Measurements from ENCODE around the gene ZMYND15.

Gene ZMYND15

DNA sequence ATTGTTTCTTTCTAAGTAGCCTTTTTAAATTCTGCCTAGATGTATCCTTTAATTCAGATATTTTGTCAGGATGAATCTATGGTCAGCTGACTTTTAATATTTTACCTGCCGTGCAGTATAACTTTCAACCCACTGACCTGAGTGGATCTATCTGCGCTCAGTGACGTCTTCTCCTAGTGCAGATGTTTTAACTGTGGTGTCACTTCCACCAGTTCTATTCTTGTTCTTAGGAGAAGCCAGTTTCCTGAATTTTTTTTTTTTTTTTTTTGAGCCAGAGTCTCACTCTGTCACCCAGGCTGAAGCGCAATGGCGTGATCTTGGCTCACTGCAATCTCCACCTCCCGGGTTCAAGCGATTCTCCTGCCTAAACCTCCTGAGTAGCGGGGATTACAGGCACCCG, 27.1 kb downstream of the ZMYND15 start:
- no peak overlapping the region for H2AFZ ChIP-seq (ENCODE audit: low read length)
- H2BK5ac ChIP-seq (ENCODE audit: low read length): no peak overlapping the region
- no peak overlapping the region for H3K4me2 ChIP-seq (ENCODE audit: insufficient read depth, low read length, poor library complexity, severe bottlenecking)
- H4K8ac ChIP-seq (ENCODE audit: low read depth, low read length): no peak overlapping the region
- H2BK12ac ChIP-seq (ENCODE audit: low read length): no peak overlapping the region
- H3K9ac ChIP-seq (ENCODE audit: low read depth, low read length, poor library complexity): no peak overlapping the region
- no peak overlapping the region for H3K18ac ChIP-seq (ENCODE audit: low read length)
- H2AK5ac ChIP-seq (ENCODE audit: low read depth, low read length): no peak overlapping the region
- peaks cover 0 to 14% (median 0%) of the 10 kb centered on the region in 3 experiments for H3K27me3 ChIP-seq (ENCODE audit: control insufficient read depth in 3 of 3, insufficient read depth in 3 of 3, low read depth in 1 of 3, low read length in 3 of 3)
- H3K9me3 ChIP-seq (replicated peaks in 1 of 2; ENCODE audit: control insufficient read depth in 2 of 2, insufficient read depth in 1 of 2, low read depth in 1 of 2, low read length in 2 of 2): peaks cover 0 to 2% of the 10 kb centered on the region in 2 donors
- H3K23ac ChIP-seq (ENCODE audit: low read depth, low read length, poor library complexity): no peak overlapping the region
- no peak for DNase-seq (ENCODE audit: low spot score)
- H3K36me3 ChIP-seq (replicated peaks in 1 of 2; ENCODE audit: control insufficient read depth in 2 of 2, insufficient read depth in 2 of 2, low read length in 2 of 2): no peaks in the 10 kb centered on the region
- H2BK120ac ChIP-seq (ENCODE audit: low read depth, low read length): no peak overlapping the region
- H3K4me3 ChIP-seq (ENCODE audit: low read length in 2 of 2): no peak overlapping the region
- no peak overlapping the region for H3K4ac ChIP-seq (ENCODE audit: low read length)
- no peak overlapping the region for H3K14ac ChIP-seq (ENCODE audit: low read length)
- H3K4me1 ChIP-seq (ENCODE audit: control insufficient read depth in 2 of 2, insufficient read depth in 1 of 2, low read depth in 1 of 2, low read length in 2 of 2): no peaks in the 10 kb centered on the region
- H3K27ac ChIP-seq (replicated peaks; ENCODE audit: low read length): no peak overlapping the region
- no CpG with 5 or more reads among the region's 9 CpGs for WGBS, 2 donors (ENCODE audit: extremely low coverage in 2 of 2, insufficient read length in 2 of 2, insufficient replicate concordance in 1 of 2)
- no peak overlapping the region for H4K91ac ChIP-seq (ENCODE audit: low read depth, low read length, poor library complexity)
- no peaks in the 10 kb centered on the region for H3K79me1 ChIP-seq (ENCODE audit: low read depth, low read length)
- H2BK15ac ChIP-seq (ENCODE audit: low read length): no peak overlapping the region

DNA sequence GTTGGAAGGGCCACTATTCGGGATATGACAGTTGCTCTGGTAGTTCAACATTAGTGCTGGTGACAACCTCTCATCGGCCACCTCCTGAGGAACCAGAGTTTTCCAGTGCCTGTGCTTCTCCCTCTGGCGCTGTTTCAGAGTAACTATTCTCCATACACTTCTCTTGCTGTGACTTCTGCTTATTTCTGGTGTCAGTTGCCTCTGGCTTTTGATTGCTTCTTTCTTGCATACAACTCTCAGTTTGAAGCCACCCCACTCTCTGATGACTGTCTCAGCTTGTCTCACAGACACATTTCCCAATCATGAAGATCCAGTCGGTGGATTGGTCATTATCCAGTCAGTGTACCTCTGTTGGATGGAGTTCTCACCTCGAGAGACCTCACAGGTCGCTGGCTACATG, 28.7 kb downstream of the ZMYND15 start:
- Histone ChIP-seq H3K79me1 (ENCODE audit: low read depth, low read length) (no peaks in the 10 kb centered on the region), H2BK12ac (ENCODE audit: low read length) (no peak overlapping the region), H3K4me2 (ENCODE audit: insufficient read depth, low read length, poor library complexity, severe bottlenecking) (no peak overlapping the region), H3K4me3 (ENCODE audit: low read length in 2 of 2) (no peak overlapping the region), H2AK5ac (ENCODE audit: low read depth, low read length) (no peak overlapping the region), H3K4ac (ENCODE audit: low read length) (no peak overlapping the region), H3K4me1 (ENCODE audit: control insufficient read depth in 2 of 2, insufficient read depth in 1 of 2, low read depth in 1 of 2, low read length in 2 of 2) (no peaks in the 10 kb centered on the region), H3K27ac (replicated peaks; ENCODE audit: low read length) (no peak overlapping the region), H2BK15ac (ENCODE audit: low read length) (no peak overlapping the region), H3K18ac (ENCODE audit: low read length) (no peak overlapping the region), H2BK120ac (ENCODE audit: low read depth, low read length) (no peak overlapping the region), H3K23ac (ENCODE audit: low read depth, low read length, poor library complexity) (no peak overlapping the region), H2AFZ (ENCODE audit: low read length) (no peak overlapping the region), H3K36me3 (replicated peaks in 1 of 2; ENCODE audit: control insufficient read depth in 2 of 2, insufficient read depth in 2 of 2, low read length in 2 of 2) (no peaks in the 10 kb centered on the region), H4K91ac (ENCODE audit: low read depth, low read length, poor library complexity) (no peak overlapping the region), H4K8ac (ENCODE audit: low read depth, low read length) (no peak overlapping the region), H2BK5ac (ENCODE audit: low read length) (no peak overlapping the region), H3K14ac (ENCODE audit: low read length) (no peak overlapping the region), H3K9me3 (replicated peaks in 1 of 2; ENCODE audit: control insufficient read depth in 2 of 2, insufficient read depth in 1 of 2, low read depth in 1 of 2, low read length in 2 of 2) (peaks cover 0 to 2% of the 10 kb centered on the region in 2 donors), H3K27me3 (ENCODE audit: control insufficient read depth in 3 of 3, insufficient read depth in 3 of 3, low read depth in 1 of 3, low read length in 3 of 3) (peaks cover 0 to 22% (median 0%) of the 10 kb centered on the region in 3 experiments), H3K9ac (ENCODE audit: low read depth, low read length, poor library complexity) (no peak overlapping the region)
- WGBS, 2 donors (ENCODE audit: extremely low coverage in 2 of 2, insufficient read length in 2 of 2, insufficient replicate concordance in 1 of 2): no CpG with 5 or more reads among the region's 6 CpGs
- DNase-seq (ENCODE audit: low spot score): no peak

DNA sequence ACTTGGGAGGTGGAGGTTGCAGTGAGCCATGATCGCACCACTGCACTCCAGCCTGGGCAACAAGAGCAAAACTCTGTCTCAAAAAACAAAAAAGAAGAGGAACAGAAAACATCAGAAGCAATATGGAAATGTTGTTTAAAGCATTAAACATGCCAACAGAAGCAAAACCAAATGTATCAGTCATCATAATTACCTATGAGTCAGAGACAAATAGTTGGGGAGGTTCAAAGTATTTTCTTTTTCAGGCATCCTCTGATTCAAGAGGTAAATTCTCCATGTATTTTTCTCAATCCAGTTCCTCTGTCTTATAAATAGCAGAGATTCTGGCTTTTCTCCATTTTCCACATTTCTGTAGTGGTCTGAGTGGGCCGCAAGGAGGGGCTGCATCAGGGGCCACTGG, 30.0 kb downstream of the ZMYND15 start:
- Histone ChIP-seq H2BK15ac (ENCODE audit: low read length) (no peak overlapping the region), H3K23ac (ENCODE audit: low read depth, low read length, poor library complexity) (no peak overlapping the region), H3K9ac (ENCODE audit: low read depth, low read length, poor library complexity) (no peak overlapping the region), H3K36me3 (replicated peaks in 1 of 2; ENCODE audit: control insufficient read depth in 2 of 2, insufficient read depth in 2 of 2, low read length in 2 of 2) (no peaks in the 10 kb centered on the region), H4K91ac (ENCODE audit: low read depth, low read length, poor library complexity) (no peak overlapping the region), H3K4me2 (ENCODE audit: insufficient read depth, low read length, poor library complexity, severe bottlenecking) (no peak overlapping the region), H2AFZ (ENCODE audit: low read length) (no peak overlapping the region), H2BK12ac (ENCODE audit: low read length) (no peak overlapping the region), H3K4me3 (ENCODE audit: low read length in 2 of 2) (no peak overlapping the region), H3K27me3 (ENCODE audit: control insufficient read depth in 3 of 3, insufficient read depth in 3 of 3, low read depth in 1 of 3, low read length in 3 of 3) (peaks cover 0 to 23% (median 0%) of the 10 kb centered on the region in 3 experiments), H2AK5ac (ENCODE audit: low read depth, low read length) (no peak overlapping the region), H2BK120ac (ENCODE audit: low read depth, low read length) (no peak overlapping the region), H3K4ac (ENCODE audit: low read length) (no peak overlapping the region), H3K79me1 (ENCODE audit: low read depth, low read length) (no peaks in the 10 kb centered on the region), H4K8ac (ENCODE audit: low read depth, low read length) (no peak overlapping the region), H3K4me1 (ENCODE audit: control insufficient read depth in 2 of 2, insufficient read depth in 1 of 2, low read depth in 1 of 2, low read length in 2 of 2) (no peaks in the 10 kb centered on the region), H3K27ac (replicated peaks; ENCODE audit: low read length) (no peak overlapping the region), H3K18ac (ENCODE audit: low read length) (no peak overlapping the region), H3K14ac (ENCODE audit: low read length) (no peak overlapping the region), H2BK5ac (ENCODE audit: low read length) (no peak overlapping the region), H3K9me3 (replicated peaks in 1 of 2; ENCODE audit: control insufficient read depth in 2 of 2, insufficient read depth in 1 of 2, low read depth in 1 of 2, low read length in 2 of 2) (peaks cover 0 to 2% of the 10 kb centered on the region in 2 donors)
- WGBS, 2 donors (ENCODE audit: extremely low coverage in 2 of 2, insufficient read length in 2 of 2, insufficient replicate concordance in 1 of 2): no CpG with 5 or more reads among the region's 2 CpGs
- DNase-seq (ENCODE audit: low spot score): no peak

DNA sequence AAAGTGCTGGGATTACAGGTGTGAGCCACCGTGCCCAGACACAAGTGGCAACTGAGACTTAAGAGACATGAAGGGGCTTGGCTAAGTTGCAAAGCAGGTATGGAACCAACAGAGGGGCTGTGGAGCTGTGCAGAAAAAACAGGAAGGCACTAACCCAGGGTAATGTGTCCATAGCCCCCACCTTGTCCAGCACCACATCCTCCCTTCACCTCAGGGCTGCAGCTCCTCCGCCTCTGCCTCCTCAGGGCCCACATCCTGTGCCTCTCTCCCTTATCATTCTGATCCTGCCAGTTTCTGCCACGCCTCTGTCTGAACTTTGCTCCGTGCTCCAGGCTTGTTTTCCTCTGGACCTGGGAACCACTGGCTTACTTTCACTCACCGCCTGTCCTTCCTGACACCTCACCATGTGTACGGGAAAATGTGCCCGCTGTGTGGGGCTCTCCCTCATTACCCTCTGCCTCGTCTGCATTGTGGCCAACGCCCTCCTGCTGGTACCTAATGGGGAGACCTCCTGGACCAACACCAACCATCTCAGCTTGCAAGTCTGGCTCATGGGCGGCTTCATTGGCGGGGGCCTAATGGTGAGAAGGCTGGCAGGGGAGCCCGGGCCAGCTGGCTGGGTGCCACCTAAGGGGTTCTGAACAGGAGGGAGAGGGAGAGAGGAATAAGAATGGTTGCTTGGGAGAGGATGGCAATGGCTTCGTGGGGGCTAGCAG, 32.0 kb downstream of the ZMYND15 start, which contains the start of gene TM4SF5:
Gene TM4SF5, plus strand, starts transcription at position 368 of the 716 bp plus-strand sequence. Its CDS starts 37 bp downstream, at position 405.
- H3K14ac ChIP-seq (ENCODE audit: low read length): no peak within 1 kb of the TSS
- H2BK15ac ChIP-seq (ENCODE audit: low read length): no peak within 1 kb of the TSS
- peak within 1 kb of the TSS in 1 of 2 donors; percentile 14 for H3K4me3 ChIP-seq (ENCODE audit: low read length in 2 of 2)
- H3K4me1 ChIP-seq (ENCODE audit: control insufficient read depth in 2 of 2, insufficient read depth in 1 of 2, low read depth in 1 of 2, low read length in 2 of 2): no peaks in the 10 kb centered on the region
- H2BK5ac ChIP-seq (ENCODE audit: low read length): no peak within 1 kb of the TSS
- H3K4me2 ChIP-seq (ENCODE audit: insufficient read depth, low read length, poor library complexity, severe bottlenecking): no peak within 1 kb of the TSS
- no CpG with 5 or more reads among the region's 13 CpGs for WGBS, 2 donors (ENCODE audit: extremely low coverage in 2 of 2, insufficient read length in 2 of 2, insufficient replicate concordance in 1 of 2)
- H3K18ac ChIP-seq (ENCODE audit: low read length): peak within 1 kb of the TSS; percentile 80
- H2BK120ac ChIP-seq (ENCODE audit: low read depth, low read length): no peak within 1 kb of the TSS
- H3K79me1 ChIP-seq (ENCODE audit: low read depth, low read length): no peaks in the 10 kb centered on the region
- peaks cover 0 to 2% of the 10 kb centered on the region in 2 donors for H3K9me3 ChIP-seq (replicated peaks in 1 of 2; ENCODE audit: control insufficient read depth in 2 of 2, insufficient read depth in 1 of 2, low read depth in 1 of 2, low read length in 2 of 2)
- no peak within 1 kb of the TSS for H2AFZ ChIP-seq (ENCODE audit: low read length)
- no peak within 1 kb of the TSS for H3K4ac ChIP-seq (ENCODE audit: low read length)
- no peaks in the 10 kb centered on the region for H3K36me3 ChIP-seq (replicated peaks in 1 of 2; ENCODE audit: control insufficient read depth in 2 of 2, insufficient read depth in 2 of 2, low read length in 2 of 2)
- no peak within 1 kb of the TSS for H2BK12ac ChIP-seq (ENCODE audit: low read length)
- no peak within 1 kb of the TSS for H4K91ac ChIP-seq (ENCODE audit: low read depth, low read length, poor library complexity)
- H4K8ac ChIP-seq (ENCODE audit: low read depth, low read length): peak within 1 kb of the TSS; percentile 23
- no peak for DNase-seq (ENCODE audit: low spot score)
- no peak within 1 kb of the TSS for H3K27ac ChIP-seq (replicated peaks; ENCODE audit: low read length)
- H3K9ac ChIP-seq (ENCODE audit: low read depth, low read length, poor library complexity): no peak within 1 kb of the TSS
- H3K23ac ChIP-seq (ENCODE audit: low read depth, low read length, poor library complexity): peak within 1 kb of the TSS; percentile 16
- peak within 1 kb of the TSS; percentile 25 for H2AK5ac ChIP-seq (ENCODE audit: low read depth, low read length)
- H3K27me3 ChIP-seq (ENCODE audit: control insufficient read depth in 3 of 3, insufficient read depth in 3 of 3, low read depth in 1 of 3, low read length in 3 of 3): peaks cover 0 to 20% (median 0%) of the 10 kb centered on the region in 3 experiments

Measured in neuronal stem cell (in vitro differentiated cells).